ENCODE measurements around the gene NUTM2G. TPM values are rescaled to one million over a fixed set of nuclear protein-coding genes. Genes with fewer than 3 reads are reported as not detected.
"Not testable (repeated sequence)": the region's sequence is repeated elsewhere in the genome, so short reads cannot be mapped to it uniquely, and the experiment has no call there.

Gene NUTM2G
- total RNA-seq, 1 donor from 2014 or later = not detected

DNA sequence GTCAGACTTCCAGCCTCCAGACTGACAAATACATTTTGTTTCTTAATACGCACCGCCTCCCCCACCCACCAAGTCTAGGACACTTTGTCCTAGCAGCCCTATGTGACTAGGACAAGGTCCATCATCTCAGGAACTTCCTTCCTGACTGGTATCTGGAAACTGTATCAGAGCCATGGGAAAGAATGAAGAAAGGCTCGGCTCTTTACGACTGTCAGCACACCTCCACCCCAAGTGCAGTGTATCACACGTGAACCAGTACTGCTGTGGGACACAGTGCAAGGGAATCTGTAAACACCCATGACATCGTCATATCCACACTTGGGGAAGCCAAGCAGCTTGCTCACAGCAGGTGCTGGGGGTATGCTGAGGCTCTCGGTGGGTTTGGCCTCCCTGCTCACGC lies 13.0 kb downstream of the NUTM2G start:
- DNase-seq (ENCODE audit: low spot score, unreplicated experiment); H3K4me1 Mint-ChIP-seq (ENCODE audit: low read depth); H3K36me3 Mint-ChIP-seq (ENCODE audit: insufficient read depth); H3K27ac Mint-ChIP-seq; H3K4me3 Mint-ChIP-seq (ENCODE audit: low read depth); H3K9me3 Mint-ChIP-seq (ENCODE audit: low read depth); H3K27me3 Mint-ChIP-seq: not testable (repeated sequence)

DNA sequence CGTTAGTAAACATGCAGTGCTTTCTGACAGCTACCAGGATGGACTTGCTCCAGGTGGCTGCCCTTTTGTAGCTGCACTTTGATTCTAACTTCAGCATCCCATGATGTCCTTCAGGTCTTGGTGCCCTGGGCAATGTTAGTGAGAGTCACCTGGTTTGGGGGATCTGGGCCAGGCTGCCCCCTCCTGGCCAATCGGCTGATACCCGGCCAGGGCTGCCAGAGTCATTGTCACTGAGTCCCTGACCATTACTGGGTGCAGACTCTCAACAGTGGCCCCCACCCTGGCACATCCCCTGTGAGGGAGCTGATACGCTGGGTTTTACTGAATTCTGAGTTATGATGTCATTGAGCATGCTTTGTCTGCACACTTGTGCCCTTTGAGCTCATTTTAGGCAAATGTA lies 13.5 kb downstream of the NUTM2G start:
- not testable (repeated sequence) for H3K9me3 Mint-ChIP-seq (ENCODE audit: low read depth); H3K36me3 Mint-ChIP-seq (ENCODE audit: insufficient read depth); H3K4me1 Mint-ChIP-seq (ENCODE audit: low read depth); H3K4me3 Mint-ChIP-seq (ENCODE audit: low read depth); DNase-seq (ENCODE audit: low spot score, unreplicated experiment); H3K27ac Mint-ChIP-seq; H3K27me3 Mint-ChIP-seq

DNA sequence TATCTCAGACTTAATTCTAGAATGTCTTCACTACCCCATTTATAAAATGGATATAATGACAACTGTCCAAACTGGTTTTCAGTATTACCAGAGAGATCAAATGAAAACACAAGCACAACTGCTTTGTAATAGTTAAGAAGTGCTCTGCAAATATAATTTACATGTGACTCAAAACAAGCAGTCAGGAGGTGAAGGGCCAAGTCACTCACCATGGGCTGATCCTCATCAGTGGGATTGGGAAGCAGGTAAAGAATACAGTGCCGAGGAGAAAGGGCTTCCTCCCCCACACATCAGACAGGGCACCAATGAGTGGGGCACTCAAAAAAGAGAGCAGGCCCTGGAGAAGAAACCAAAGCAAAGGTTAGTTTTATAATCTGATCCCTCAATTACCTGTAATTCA lies 20.7 kb downstream of the NUTM2G start:
- H3K9me3 Mint-ChIP-seq (ENCODE audit: low read depth); H3K4me1 Mint-ChIP-seq (ENCODE audit: low read depth); DNase-seq (ENCODE audit: low spot score, unreplicated experiment); H3K4me3 Mint-ChIP-seq (ENCODE audit: low read depth); H3K27me3 Mint-ChIP-seq; H3K36me3 Mint-ChIP-seq (ENCODE audit: insufficient read depth); H3K27ac Mint-ChIP-seq: not testable (repeated sequence)

DNA sequence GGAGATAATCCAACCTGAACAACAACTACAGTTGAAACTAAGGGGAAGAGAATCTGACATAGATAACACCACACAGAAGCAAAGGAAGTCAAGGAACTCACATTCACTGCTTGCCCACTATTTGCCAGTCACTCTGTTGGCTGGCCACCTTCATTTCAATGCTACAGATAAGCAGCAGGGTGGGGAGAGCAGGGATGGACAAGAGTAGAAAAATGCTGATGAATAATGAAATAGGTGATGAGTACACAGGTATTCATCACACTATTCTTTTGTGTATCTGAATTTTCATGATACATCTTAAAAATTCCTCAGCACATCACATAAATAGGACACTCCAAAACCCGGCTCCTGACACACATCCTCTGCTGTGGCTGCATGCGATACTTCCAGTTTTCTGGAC lies 21.9 kb downstream of the NUTM2G start:
- not testable (repeated sequence) for H3K27ac Mint-ChIP-seq

DNA sequence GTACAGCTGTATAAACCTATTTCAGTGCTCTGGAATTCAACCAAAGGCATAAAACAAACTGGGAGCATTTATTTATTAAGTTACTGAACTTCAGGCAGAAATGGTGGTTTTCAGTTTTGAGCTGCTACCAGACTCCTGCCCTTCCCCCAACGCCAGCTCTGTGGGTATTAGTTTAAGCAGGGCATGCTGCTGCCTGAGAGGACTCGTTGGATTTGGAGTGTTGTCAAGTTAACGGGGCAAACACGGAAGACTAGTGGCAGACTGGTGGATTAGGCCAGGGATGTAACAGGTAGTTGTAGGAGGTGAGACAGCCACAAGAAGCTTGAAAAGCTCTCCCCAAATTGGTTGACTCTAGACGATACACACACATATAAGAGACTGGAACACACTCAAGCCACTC lies 38.9 kb downstream of the NUTM2G start:
- not testable (repeated sequence) for H3K36me3 Mint-ChIP-seq (ENCODE audit: insufficient read depth); DNase-seq (ENCODE audit: low spot score, unreplicated experiment); H3K27ac Mint-ChIP-seq; H3K9me3 Mint-ChIP-seq (ENCODE audit: low read depth); H3K4me1 Mint-ChIP-seq (ENCODE audit: low read depth); H3K27me3 Mint-ChIP-seq; H3K4me3 Mint-ChIP-seq (ENCODE audit: low read depth)

More for the DNA sequence above, 21.9 kb downstream of the NUTM2G start:
- not testable (repeated sequence) for H3K4me3 Mint-ChIP-seq (ENCODE audit: low read depth); H3K4me1 Mint-ChIP-seq (ENCODE audit: low read depth); H3K27me3 Mint-ChIP-seq; DNase-seq (ENCODE audit: low spot score, unreplicated experiment); H3K36me3 Mint-ChIP-seq (ENCODE audit: insufficient read depth); H3K9me3 Mint-ChIP-seq (ENCODE audit: low read depth)

DNA sequence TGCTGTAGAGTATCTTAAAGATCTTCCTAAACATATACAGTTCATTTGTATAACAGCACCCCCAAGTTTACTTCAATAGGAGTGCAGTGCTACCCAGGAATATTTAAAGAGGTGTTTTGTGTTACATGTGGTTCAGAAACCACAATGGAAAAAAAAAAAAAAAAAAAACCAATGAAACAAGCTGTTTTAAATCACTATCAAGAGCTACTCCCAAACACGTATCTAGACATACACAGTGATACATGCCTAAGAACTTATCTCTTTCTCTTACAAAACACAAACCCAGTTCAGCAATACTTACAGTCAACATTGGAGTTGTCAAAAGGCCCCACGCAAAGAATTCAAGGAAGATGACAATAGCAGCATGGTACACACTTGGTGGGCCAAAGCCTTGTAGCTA lies 43.9 kb downstream of the NUTM2G start:
- DNase-seq (ENCODE audit: low spot score, unreplicated experiment); H3K36me3 Mint-ChIP-seq (ENCODE audit: insufficient read depth); H3K27me3 Mint-ChIP-seq; H3K9me3 Mint-ChIP-seq (ENCODE audit: low read depth); H3K4me3 Mint-ChIP-seq (ENCODE audit: low read depth); H3K4me1 Mint-ChIP-seq (ENCODE audit: low read depth): not testable (repeated sequence)
- peak overlapping the region; percentile 12 for H3K27ac Mint-ChIP-seq

DNA sequence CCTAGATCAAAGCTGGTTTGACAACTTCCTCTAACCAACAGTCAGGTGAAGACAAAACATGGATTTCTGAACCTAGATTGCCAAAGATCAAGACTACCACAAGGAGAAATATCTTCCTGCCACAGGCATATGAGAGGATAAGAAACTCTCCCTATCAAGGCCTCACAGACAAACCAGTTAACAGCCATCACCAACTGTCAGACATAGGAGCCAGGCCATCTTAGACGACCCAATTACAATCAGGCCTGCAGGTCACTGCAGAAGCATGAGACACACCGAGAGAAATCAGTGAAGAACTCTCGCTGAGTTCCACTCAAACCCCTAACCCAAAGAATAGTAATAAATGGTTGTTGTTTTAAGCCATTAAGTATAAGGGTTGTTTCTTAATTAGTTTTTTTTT lies 45.4 kb downstream of the NUTM2G start:
- not testable (repeated sequence) for H3K27ac Mint-ChIP-seq; H3K36me3 Mint-ChIP-seq (ENCODE audit: insufficient read depth); H3K4me3 Mint-ChIP-seq (ENCODE audit: low read depth); H3K9me3 Mint-ChIP-seq (ENCODE audit: low read depth); H3K4me1 Mint-ChIP-seq (ENCODE audit: low read depth); DNase-seq (ENCODE audit: low spot score, unreplicated experiment); H3K27me3 Mint-ChIP-seq

DNA sequence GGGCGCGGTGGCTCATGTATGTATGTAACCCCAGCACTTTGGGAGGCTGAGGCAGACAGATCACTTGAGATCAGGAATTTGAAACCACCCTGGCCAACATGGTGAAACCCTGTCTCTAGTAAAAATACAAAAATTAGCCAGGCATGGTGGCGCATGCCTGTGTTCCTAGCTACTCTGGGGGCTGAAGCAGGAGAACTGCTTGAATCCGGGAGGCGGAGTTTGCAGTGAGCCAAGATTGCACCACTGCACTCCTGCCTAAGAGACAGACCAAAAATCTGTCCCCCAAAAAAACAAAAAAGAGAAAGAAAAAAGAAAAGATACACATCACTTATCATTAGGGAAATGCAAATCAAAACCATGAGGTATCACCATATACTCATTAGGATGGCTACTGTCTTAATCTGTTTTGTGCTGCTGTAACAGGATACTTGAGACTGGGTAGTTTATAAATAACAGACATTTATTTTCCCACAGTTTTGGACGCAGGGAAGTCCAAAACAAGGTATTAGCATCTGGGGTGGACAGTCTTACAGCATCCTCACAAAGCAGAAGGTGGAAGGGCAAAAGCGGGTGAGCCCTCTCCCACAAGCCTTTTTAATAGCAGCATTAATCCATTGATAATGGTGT lies 55.0 kb downstream of the NUTM2G start:
- not testable (repeated sequence) for H3K27me3 Mint-ChIP-seq; H3K4me3 Mint-ChIP-seq (ENCODE audit: low read depth); DNase-seq (ENCODE audit: low spot score, unreplicated experiment); H3K36me3 Mint-ChIP-seq (ENCODE audit: insufficient read depth); H3K9me3 Mint-ChIP-seq (ENCODE audit: low read depth); H3K27ac Mint-ChIP-seq; H3K4me1 Mint-ChIP-seq (ENCODE audit: low read depth)

DNA sequence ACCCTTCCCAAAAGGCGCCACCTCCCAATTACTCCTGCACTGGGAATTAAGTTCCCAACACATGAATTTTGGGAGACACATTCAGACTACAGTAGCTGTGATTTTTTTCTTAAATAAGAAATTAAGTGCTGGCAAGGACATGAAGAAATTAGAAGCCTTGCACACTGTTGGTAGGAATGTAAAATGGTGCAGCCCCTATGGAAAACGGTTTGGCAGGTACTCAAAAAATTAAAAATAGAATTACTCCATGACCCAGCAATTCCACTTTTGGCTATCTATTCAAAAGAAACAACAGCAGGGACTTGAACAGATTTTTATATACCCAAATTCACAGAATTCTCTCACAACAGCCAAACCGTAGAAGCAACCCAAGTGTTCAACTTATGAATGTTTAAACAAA lies 55.5 kb downstream of the NUTM2G start:
- H3K4me1 Mint-ChIP-seq (ENCODE audit: low read depth); H3K4me3 Mint-ChIP-seq (ENCODE audit: low read depth); H3K27ac Mint-ChIP-seq; H3K36me3 Mint-ChIP-seq (ENCODE audit: insufficient read depth); H3K27me3 Mint-ChIP-seq; H3K9me3 Mint-ChIP-seq (ENCODE audit: low read depth); DNase-seq (ENCODE audit: low spot score, unreplicated experiment): not testable (repeated sequence)

DNA sequence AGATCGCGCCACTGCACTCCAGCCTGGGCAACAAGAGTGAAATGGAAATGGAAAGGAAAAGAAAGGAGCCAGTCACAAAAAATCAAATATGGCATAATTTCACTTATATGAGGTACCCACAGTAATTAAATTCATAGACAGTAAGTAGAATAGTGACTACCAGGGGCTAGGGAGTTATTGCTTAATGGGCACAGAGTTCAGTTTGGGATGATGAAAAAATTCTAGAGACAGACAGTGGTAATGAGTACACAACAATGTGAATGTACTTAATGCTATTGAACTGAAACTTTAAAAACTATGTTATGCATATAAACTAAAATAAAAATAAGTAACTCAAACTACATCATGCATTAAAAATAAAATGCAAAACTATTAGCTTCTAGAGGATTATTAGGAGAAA lies 56.2 kb downstream of the NUTM2G start:
- not testable (repeated sequence) for H3K27ac Mint-ChIP-seq; DNase-seq (ENCODE audit: low spot score, unreplicated experiment); H3K27me3 Mint-ChIP-seq; H3K4me1 Mint-ChIP-seq (ENCODE audit: low read depth); H3K9me3 Mint-ChIP-seq (ENCODE audit: low read depth); H3K4me3 Mint-ChIP-seq (ENCODE audit: low read depth); H3K36me3 Mint-ChIP-seq (ENCODE audit: insufficient read depth)

Other genes with a start within 250 kb of the NUTM2G start
- gene ZNF510, start 150.8 kb upstream of the NUTM2G start, total RNA-seq = 17.6 and 18.8 TPM in 2 replicates
- gene ZNF782, start 74.3 kb upstream of the NUTM2G start, total RNA-seq = 10.0 and 11.8 TPM in 2 replicates
- gene CTSV, start 110.3 kb downstream of the NUTM2G start, total RNA-seq = 10.1 and 10.5 TPM in 2 replicates

Data from progenitor cell of endocrine pancreas (in vitro differentiated cells).